Right ventricle myocardium superior (tissue), 1 donor: ENCODE results near the gene GPC5. TPM values are rescaled to one million over a fixed set of nuclear protein-coding genes. Genes with fewer than 3 reads are reported as not detected.
"Not testable (repeated sequence)": the region's sequence is repeated elsewhere in the genome, so short reads cannot be mapped to it uniquely, and the experiment has no call there.

ENCODE experiments used
- ATAC-seq: fragments of 200-7000 bp; cut with Tn5 transposase; one replicate; pipeline ENCODE4 v1.9.1; 2020; ENCODE audit warnings: mild to moderate bottlenecking; ENCODE audit not compliant: poor library complexity
- DNase-seq: peaks from one replicate; pipeline ENCODE4 v3.0.0-alpha.2; 2020
- intact Hi-C: fragments of 100-400 bp; cut with DNase I; formaldehyde crosslinking; loops from one replicate; pipeline ENCODE4 v1.11.2; 2022
- total RNA-seq: library from RNA; stranded (reverse); fragmentation: NEBNext Ultra II Directional; extraction: Animal tissue kit (Norgen Biotek cat#: 25700); gene quantifications from one replicate; pipeline ENCODE4 v1.2.1, GENCODE V29; 2021
- donor health status: DM: no; HTN: yes; CAD: no; lungs with severe emphysema.

Gene GPC5
- total RNA-seq, 1 donor from 2014 or later: 1.4 TPM

GRCh38 chr13:91661692-91662490 is 263.5 kb downstream of the GPC5 start:
- intact Hi-C loops: no loop called here
- DNase-seq: no peak

GRCh38 chr13:91664039-91664438 is 265.6 kb downstream of the GPC5 start:
- DNase-seq: no peak
- ATAC-seq: no peak
- intact Hi-C loops: no loop called here

More at GRCh38 chr13:91661692-91662490, 263.5 kb downstream of the GPC5 start:
- no peak for ATAC-seq

GRCh38 chr13:91667486-91667885 is 269.1 kb downstream of the GPC5 start:
- DNase-seq (no peak), ATAC-seq (no peak)
- intact Hi-C loops: no loop called here

GRCh38 chr13:91668866-91669495 is 270.6 kb downstream of the GPC5 start:
- ATAC-seq (no peak), DNase-seq (no peak)
- intact Hi-C loops: no loop called here

GRCh38 chr13:91674347-91674746 is 275.9 kb downstream of the GPC5 start:
- ATAC-seq, intact Hi-C loops, DNase-seq: not testable (repeated sequence)

GRCh38 chr13:91684746-91685145 is 286.3 kb downstream of the GPC5 start:
- intact Hi-C loops: no loop called here
- DNase-seq (no peak), ATAC-seq (no peak)

GRCh38 chr13:91690944-91691343 is 292.5 kb downstream of the GPC5 start:
- ATAC-seq (no peak), DNase-seq (no peak)
- intact Hi-C loops: no loop called here

- no peak for DNase-seq
- intact Hi-C loops: no loop called here
- no peak for ATAC-seq
Measured at GRCh38 chr13:91693466-91693865, 295.0 kb downstream of the GPC5 start.

GRCh38 chr13:91698308-91698707 is 299.9 kb downstream of the GPC5 start:
- ATAC-seq: no peak
- intact Hi-C loops: no loop called here
- DNase-seq: no peak

- DNase-seq (no peak), ATAC-seq (no peak)
- intact Hi-C loops: no loop called here
Measured at GRCh38 chr13:91698767-91699166, 300.3 kb downstream of the GPC5 start.

- ATAC-seq (no peak), DNase-seq (no peak)
- intact Hi-C loops: no loop called here
Measured at GRCh38 chr13:91699863-91700262, 301.4 kb downstream of the GPC5 start.

GRCh38 chr13:91701975-91702374 is 303.6 kb downstream of the GPC5 start:
- ATAC-seq (no peak), DNase-seq (no peak)
- intact Hi-C loops: no loop called here

GRCh38 chr13:91702411-91702810 is 304.0 kb downstream of the GPC5 start:
- ATAC-seq (no peak), DNase-seq (no peak)
- intact Hi-C loops: no loop called here

- intact Hi-C loops: no loop called here
- DNase-seq: no peak
- no peak for ATAC-seq
Measured at GRCh38 chr13:91704398-91704797, 306.0 kb downstream of the GPC5 start.

GRCh38 chr13:91708558-91708957 is 310.1 kb downstream of the GPC5 start:
- intact Hi-C loops: no loop called here
- ATAC-seq (no peak), DNase-seq (no peak)

- DNase-seq (no peak), ATAC-seq (no peak)
- intact Hi-C loops: no loop called here
Measured at GRCh38 chr13:91709180-91709579, 310.8 kb downstream of the GPC5 start.

GRCh38 chr13:91710733-91711132 is 312.3 kb downstream of the GPC5 start:
- no peak for DNase-seq
- ATAC-seq: no peak
- intact Hi-C loops: no loop called here

GRCh38 chr13:91714855-91715254 is 316.4 kb downstream of the GPC5 start:
- intact Hi-C loops: no loop called here
- no peak for DNase-seq
- no peak for ATAC-seq

GRCh38 chr13:91716436-91717065 is 318.1 kb downstream of the GPC5 start:
- DNase-seq: no peak
- intact Hi-C loops: no loop called here
- ATAC-seq: no peak

GRCh38 chr13:91719033-91719432 is 320.6 kb downstream of the GPC5 start:
- no peak for DNase-seq
- ATAC-seq: peak; percentile 55
- intact Hi-C loops: no loop called here
